A549 (cell line): ENCODE data around the gene CLDN1.

Experiments used
- CHD2 ChIP-seq: fragments of 150-350 bp; IDR thresholded peaks from 2 replicates; pipeline ENCODE4 v1.6.1; 2014; ENCODE audit warnings: low read length; ENCODE audit not compliant: partially characterized antibody
- CTCF ChIP-seq: fragments of >200 bp; sonication (Bioruptor Twin); formaldehyde crosslinking; IDR thresholded peaks from 3 replicates; pipeline ENCODE4 v1.5.1; 2016
- MYC ChIP-seq: IDR thresholded peaks from 2 replicates; pipeline ENCODE4 v1.6.1; 2012; ENCODE audit warnings: mild to moderate bottlenecking, inconsistent platforms, low read length, improper control_type of control experiment, borderline replicate concordance
- NR3C1 ChIP-seq: fragments of >200 bp; sonication (Bioruptor Twin); formaldehyde crosslinking; IDR thresholded peaks from 3 replicates; pipeline ENCODE4 v1.6.1; 2017
- POLR2A ChIP-seq: IDR thresholded peaks from 2 replicates; pipeline ENCODE4 v1.6.1; 2012; ENCODE audit warnings: mild to moderate bottlenecking, low read length
- POLR2AphosphoS2 ChIP-seq: conservative IDR thresholded peaks from 2 replicates; pipeline ENCODE4 v1.6.1; 2012; ENCODE audit warnings: low read length, improper control_type of control experiment, inconsistent platforms
- REST ChIP-seq: fragments of 200-600 bp; sonication (generic); IDR thresholded peaks from 2 replicates; pipeline ENCODE4 v1.6.1; 2016; ENCODE audit warnings: antibody characterized with exemption, mild to moderate bottlenecking, moderate library complexity
- TF ChIP-seq, protein P1 (sequence below): fragments of 150-350 bp; IDR thresholded peaks from 2 replicates; pipeline ENCODE4 v1.6.1; 2014; ENCODE audit warnings: low read depth, mild to moderate bottlenecking, low read length

DNA sequence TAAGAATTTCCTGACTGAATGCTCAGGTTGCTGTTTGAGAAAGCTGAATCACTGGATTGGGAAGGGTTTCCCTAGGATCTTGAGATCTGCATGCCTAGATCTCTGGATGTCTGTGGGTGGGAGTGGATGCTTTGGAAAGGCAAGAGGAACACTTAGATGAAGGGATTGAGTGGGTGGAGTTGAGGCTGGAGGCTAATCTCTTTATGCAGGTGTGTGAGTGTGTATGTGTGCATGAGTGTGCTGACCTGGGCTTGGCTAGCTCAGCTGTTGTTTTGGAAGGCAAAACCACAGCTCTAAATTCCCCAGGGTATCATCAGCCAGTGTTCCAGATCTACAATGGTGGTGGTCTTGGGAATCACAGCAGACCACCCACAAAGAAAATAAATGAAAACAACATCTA is 60.5 kb downstream of the CLDN1 start:
- TF ChIP-seq CTCF (no peak), CHD2 (no peak), MYC (no peak), POLR2A (no peak), REST (no peak), NR3C1 (no peak), POLR2AphosphoS2 (no peak)
- TF ChIP-seq, protein P1, sequence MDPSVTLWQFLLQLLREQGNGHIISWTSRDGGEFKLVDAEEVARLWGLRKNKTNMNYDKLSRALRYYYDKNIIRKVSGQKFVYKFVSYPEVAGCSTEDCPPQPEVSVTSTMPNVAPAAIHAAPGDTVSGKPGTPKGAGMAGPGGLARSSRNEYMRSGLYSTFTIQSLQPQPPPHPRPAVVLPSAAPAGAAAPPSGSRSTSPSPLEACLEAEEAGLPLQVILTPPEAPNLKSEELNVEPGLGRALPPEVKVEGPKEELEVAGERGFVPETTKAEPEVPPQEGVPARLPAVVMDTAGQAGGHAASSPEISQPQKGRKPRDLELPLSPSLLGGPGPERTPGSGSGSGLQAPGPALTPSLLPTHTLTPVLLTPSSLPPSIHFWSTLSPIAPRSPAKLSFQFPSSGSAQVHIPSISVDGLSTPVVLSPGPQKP, result no peak
